DND-41 (cell line): ENCODE results near the gene FARP1.
A peak's percentile ranks its signal among the peaks of the same experiment; 100 is the strongest.

Experiments used
- ATAC-seq: fragments of 200-7000 bp; cut with Tn5 transposase; 3 replicates; pipeline ENCODE4 v1.9.1; 2021; ENCODE audit warnings: low read depth; ENCODE audit not compliant: insufficient read depth
- DNase-seq: peaks from one replicate; pipeline ENCODE4 v3.0.0-alpha.2; 2020
- H2AFZ ChIP-seq: 2 replicates; pipeline ENCODE4 v1.6.0; 2012; ENCODE audit warnings: low read depth, low read length
- H3K27ac ChIP-seq: 2 replicates; pipeline ENCODE4 v1.5.1; 2012; ENCODE audit warnings: low read length, inconsistent platforms
- H3K27me3 ChIP-seq: fragments of 200-600 bp; sonication (generic); 2 replicates; pipeline ENCODE4 v1.6.0; 2012; ENCODE audit warnings: low read length, mild to moderate bottlenecking, inconsistent platforms; ENCODE audit not compliant: insufficient read depth, poor library complexity
- H3K36me3 ChIP-seq: 2 replicates; pipeline ENCODE4 v1.5.1; 2012; ENCODE audit warnings: low read length, inconsistent platforms; ENCODE audit not compliant: insufficient read depth
- H3K4me1 ChIP-seq: 2 replicates; pipeline ENCODE4 v1.5.1; 2012; ENCODE audit warnings: mild to moderate bottlenecking, low read length; ENCODE audit not compliant: insufficient read depth
- H3K4me2 ChIP-seq: 2 replicates; pipeline ENCODE4 v1.6.0; 2012; ENCODE audit warnings: mild to moderate bottlenecking, moderate library complexity, low read length, inconsistent platforms; ENCODE audit not compliant: insufficient read depth
- H3K4me3 ChIP-seq, 2 experiments: fragments of 200-600 bp in 1 of 2; shearing (Covaris generic) in 1 of 2; 2 replicates each; pipeline ENCODE4 v1.5.1; 2012 to 2016; ENCODE audit warnings: inconsistent platforms in 2 of 2, low read length in 2 of 2, mild to moderate bottlenecking in 2 of 2, low read depth in 1 of 2, moderate library complexity in 1 of 2
- H3K79me2 ChIP-seq: 2 replicates; pipeline ENCODE4 v1.6.0; 2012; ENCODE audit warnings: low read length, inconsistent platforms; ENCODE audit not compliant: insufficient read depth
- H3K9ac ChIP-seq: 2 replicates; pipeline ENCODE4 v1.6.0; 2012; ENCODE audit warnings: low read depth, mild to moderate bottlenecking, inconsistent platforms, low read length, moderate library complexity
- H3K9me3 ChIP-seq: 2 replicates; pipeline ENCODE4 v1.5.1; 2012; ENCODE audit warnings: low read length, moderate library complexity, mild to moderate bottlenecking, inconsistent platforms; ENCODE audit not compliant: insufficient read depth, severe bottlenecking
- H4K20me1 ChIP-seq: 2 replicates; pipeline ENCODE4 v1.6.0; 2012; ENCODE audit warnings: low read length; ENCODE audit not compliant: insufficient read depth
- EZH2 ChIP-seq: IDR thresholded peaks from 3 replicates; pipeline ENCODE4 v1.6.1; 2012; ENCODE audit warnings: borderline replicate concordance, low read depth, mild to moderate bottlenecking, moderate library complexity, low read length, inconsistent platforms; ENCODE audit not compliant: severe bottlenecking
- TF ChIP-seq, protein P1 (sequence below): IDR thresholded peaks from 2 replicates; pipeline ENCODE4 v1.5.1; 2012; ENCODE audit warnings: borderline replicate concordance, low read length, moderate library complexity, mild to moderate bottlenecking; ENCODE audit not compliant: poor library complexity, severe bottlenecking; ENCODE audit errors: extremely low read depth

Gene FARP1

DNA sequence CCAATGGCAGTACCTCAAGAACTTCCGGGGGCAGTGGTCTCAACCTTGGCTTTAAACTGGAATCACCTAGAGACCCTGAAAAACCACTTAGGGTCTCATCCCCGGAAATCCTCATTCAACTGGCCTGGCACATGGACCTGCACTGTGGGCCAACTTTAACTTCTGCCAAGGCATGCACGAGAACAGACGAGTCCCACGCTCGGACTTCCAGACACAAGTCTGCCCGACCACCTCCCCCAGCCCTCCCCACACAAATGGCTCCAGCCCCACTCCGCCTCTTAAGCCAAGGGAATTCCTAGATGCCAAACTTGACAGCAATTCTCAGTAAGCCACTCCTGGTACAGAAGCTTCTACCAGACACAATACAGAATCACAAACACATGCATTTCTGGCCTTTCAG is 320.1 kb downstream of the FARP1 start:
- H3K4me2 ChIP-seq: no peak overlapping the region

DNA sequence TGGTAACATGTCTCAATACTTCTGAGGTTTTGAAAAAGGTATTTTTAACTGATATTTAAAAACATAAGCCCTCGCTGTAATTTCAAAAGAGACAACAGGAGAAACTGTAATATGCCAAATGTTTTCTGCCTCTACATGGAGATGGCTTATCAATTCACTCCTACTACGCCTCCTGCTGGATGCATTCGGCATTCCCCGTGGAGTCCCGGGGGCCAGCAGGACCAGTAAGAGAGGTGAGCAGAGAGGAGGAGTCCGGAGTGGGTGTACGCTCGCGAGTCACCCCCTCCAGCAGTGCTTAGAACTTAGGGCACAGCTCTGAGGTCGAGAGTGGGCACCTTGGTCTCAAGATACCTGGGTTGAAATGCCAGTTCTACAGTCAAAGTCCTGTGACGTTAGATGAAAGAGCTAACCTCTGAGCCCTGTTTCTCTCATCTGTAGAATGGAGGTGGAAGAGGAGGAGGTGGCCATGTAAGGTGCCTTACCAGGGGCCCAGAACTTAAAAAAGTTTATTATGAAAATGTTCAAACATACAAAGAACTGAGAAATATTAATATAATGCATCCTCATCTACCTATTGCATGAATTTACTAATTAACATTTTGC is 323.8 kb downstream of the FARP1 start:
- H3K27me3 ChIP-seq: no peaks in the 10 kb centered on the region
- no peak overlapping the region for H2AFZ ChIP-seq
- no peaks in the 10 kb centered on the region for H3K9me3 ChIP-seq
- H3K9ac ChIP-seq: no peak overlapping the region
- peaks cover 92% of the 10 kb centered on the region for H3K36me3 ChIP-seq
- ATAC-seq (peak; percentile 72), DNase-seq (peak; percentile 44)
- H3K27ac ChIP-seq: no peak overlapping the region
- no peak for TF ChIP-seq EZH2
- TF ChIP-seq, protein P1, sequence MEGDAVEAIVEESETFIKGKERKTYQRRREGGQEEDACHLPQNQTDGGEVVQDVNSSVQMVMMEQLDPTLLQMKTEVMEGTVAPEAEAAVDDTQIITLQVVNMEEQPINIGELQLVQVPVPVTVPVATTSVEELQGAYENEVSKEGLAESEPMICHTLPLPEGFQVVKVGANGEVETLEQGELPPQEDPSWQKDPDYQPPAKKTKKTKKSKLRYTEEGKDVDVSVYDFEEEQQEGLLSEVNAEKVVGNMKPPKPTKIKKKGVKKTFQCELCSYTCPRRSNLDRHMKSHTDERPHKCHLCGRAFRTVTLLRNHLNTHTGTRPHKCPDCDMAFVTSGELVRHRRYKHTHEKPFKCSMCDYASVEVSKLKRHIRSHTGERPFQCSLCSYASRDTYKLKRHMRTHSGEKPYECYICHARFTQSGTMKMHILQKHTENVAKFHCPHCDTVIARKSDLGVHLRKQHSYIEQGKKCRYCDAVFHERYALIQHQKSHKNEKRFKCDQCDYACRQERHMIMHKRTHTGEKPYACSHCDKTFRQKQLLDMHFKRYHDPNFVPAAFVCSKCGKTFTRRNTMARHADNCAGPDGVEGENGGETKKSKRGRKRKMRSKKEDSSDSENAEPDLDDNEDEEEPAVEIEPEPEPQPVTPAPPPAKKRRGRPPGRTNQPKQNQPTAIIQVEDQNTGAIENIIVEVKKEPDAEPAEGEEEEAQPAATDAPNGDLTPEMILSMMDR: peak; percentile 71
- no peak overlapping the region for H3K4me3 ChIP-seq
- no peaks in the 10 kb centered on the region for H3K4me1 ChIP-seq
- no peak overlapping the region for H3K4me2 ChIP-seq
- peaks cover 43% of the 10 kb centered on the region for H3K79me2 ChIP-seq
- H4K20me1 ChIP-seq: peaks cover 34% of the 10 kb centered on the region

More for the DNA sequence above, 320.1 kb downstream of the FARP1 start:
- no peak overlapping the region for H3K4me3 ChIP-seq
- no peaks in the 10 kb centered on the region for H3K9me3 ChIP-seq
- no peak overlapping the region for H3K27ac ChIP-seq
- H4K20me1 ChIP-seq: peaks cover 42% of the 10 kb centered on the region
- DNase-seq (no peak), ATAC-seq (no peak)
- no peaks in the 10 kb centered on the region for H3K4me1 ChIP-seq
- TF ChIP-seq EZH2: no peak
- TF ChIP-seq, protein P1: no peak
- peaks cover 20% of the 10 kb centered on the region for H3K79me2 ChIP-seq
- no peaks in the 10 kb centered on the region for H3K27me3 ChIP-seq
- no peak overlapping the region for H3K9ac ChIP-seq
- peaks cover 94% of the 10 kb centered on the region for H3K36me3 ChIP-seq
- no peak overlapping the region for H2AFZ ChIP-seq

DNA sequence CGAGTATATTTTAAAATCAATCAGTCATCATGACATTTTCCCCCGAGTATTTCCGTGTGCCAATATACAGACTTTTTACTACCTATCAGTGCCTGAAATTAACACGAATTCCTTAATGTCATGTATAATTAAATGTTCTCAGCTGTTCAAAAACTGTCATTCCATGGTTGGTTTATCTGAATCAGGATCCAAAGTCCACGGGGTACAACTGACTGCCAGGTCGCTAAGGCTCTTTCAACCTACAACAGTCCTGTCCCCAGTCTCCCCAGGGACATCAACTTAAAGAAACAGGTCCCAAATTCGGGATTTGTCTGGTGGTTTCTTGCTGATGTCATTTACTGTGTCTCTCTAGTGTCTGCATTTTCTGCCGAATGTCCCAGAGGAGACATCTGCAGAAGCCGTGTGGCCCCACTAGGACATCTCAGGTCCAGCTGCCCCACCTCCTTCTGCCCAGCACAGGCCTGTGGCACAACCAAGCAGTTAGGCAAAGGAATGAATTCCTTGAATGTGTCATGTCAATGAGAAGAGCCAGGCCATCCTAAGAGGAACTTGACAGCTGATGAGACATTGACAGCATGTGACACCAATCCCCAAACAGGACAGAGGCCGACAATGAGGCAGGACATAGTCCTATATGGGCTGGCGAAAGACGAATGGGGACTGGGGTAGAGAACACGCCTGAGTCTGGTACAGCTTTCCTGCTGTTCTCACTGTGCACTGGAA is 324.5 kb downstream of the FARP1 start:
- Histone ChIP-seq H4K20me1 (peaks cover 29% of the 10 kb centered on the region), H3K4me3 (no peak overlapping the region), H3K4me2 (no peak overlapping the region), H3K36me3 (peaks cover 92% of the 10 kb centered on the region), H3K79me2 (peaks cover 47% of the 10 kb centered on the region), H3K27ac (no peak overlapping the region), H2AFZ (no peak overlapping the region), H3K9me3 (no peaks in the 10 kb centered on the region), H3K4me1 (no peaks in the 10 kb centered on the region), H3K27me3 (no peaks in the 10 kb centered on the region), H3K9ac (no peak overlapping the region)
- TF ChIP-seq, protein P1: no peak
- no peak for TF ChIP-seq EZH2
- no peak for ATAC-seq
- DNase-seq: no peak
